CD14-positive monocyte (primary cell): ENCODE results near the gene INF2. TPM values are rescaled to one million over a fixed set of nuclear protein-coding genes. Genes with fewer than 3 reads are reported as not detected.

ENCODE experiments used
- DNase-seq, 3 donors: peaks; one replicate each; pipeline ENCODE4 v3.0.0-alpha.2; 2011 to 2022
- H2AFZ ChIP-seq: 2 replicates; pipeline ENCODE4 v1.6.0; 2012; ENCODE audit warnings: mild to moderate bottlenecking, low read depth, low read length, inconsistent platforms; ENCODE audit not compliant: insufficient read depth, poor library complexity, severe bottlenecking
- H3K27ac ChIP-seq, 2 donors: 1 replicate in 1 of 2; 2 replicates in 1 of 2; pipeline ENCODE4 v1.5.1; 2012 to 2013; ENCODE audit warnings: low read length in 2 of 2, control low read depth in 1 of 2, inconsistent platforms in 1 of 2, low read depth in 1 of 2, mild to moderate bottlenecking in 1 of 2
- H3K27me3 ChIP-seq, 2 donors: one replicate each; pipeline versions ENCODE4 v1.6.0 to v1.6.1; 2011 to 2013; ENCODE audit warnings: low read length in 2 of 2; ENCODE audit not compliant: control insufficient read depth in 2 of 2, insufficient read depth in 2 of 2
- H3K36me3 ChIP-seq, 2 donors: replicated peaks in 1 of 2; 1 replicate in 1 of 2; 2 replicates in 1 of 2; pipeline versions ENCODE4 v1.5.1 to v1.6.1; 2012 to 2013; ENCODE audit warnings: low read length in 2 of 2, control low read depth in 1 of 2, inconsistent platforms in 1 of 2, mild to moderate bottlenecking in 1 of 2; ENCODE audit not compliant: insufficient read depth in 2 of 2, control insufficient read depth in 1 of 2
- H3K4me1 ChIP-seq, 2 donors: 1 replicate in 1 of 2; 2 replicates in 1 of 2; pipeline versions ENCODE4 v1.5.1 to v1.6.1; 2012 to 2013; ENCODE audit warnings: low read length in 2 of 2, control low read depth in 1 of 2, inconsistent platforms in 1 of 2, mild to moderate bottlenecking in 1 of 2, moderate library complexity in 1 of 2; ENCODE audit not compliant: insufficient read depth in 2 of 2, control insufficient read depth in 1 of 2
- H3K4me2 ChIP-seq: replicated peaks from 2 replicates; pipeline ENCODE3; 2012; ENCODE audit warnings: low read length, moderate library complexity, mild to moderate bottlenecking; ENCODE audit not compliant: poor library complexity, severe bottlenecking; ENCODE audit errors: extremely low read depth
- H3K4me3 ChIP-seq, 3 experiments: fragments of 200-600 bp in 1 of 3; sonication (generic) in 1 of 3; replicated peaks in 1 of 3; 1 replicate in 2 of 3; 2 replicates in 1 of 3; pipeline ENCODE4 v1.5.1; 2011 to 2013; ENCODE audit warnings: low read length in 3 of 3, mild to moderate bottlenecking in 3 of 3, control low read depth in 2 of 3, low read depth in 2 of 3, inconsistent platforms in 1 of 3, moderate library complexity in 1 of 3
- H3K79me2 ChIP-seq: 2 replicates; pipeline ENCODE4 v1.6.0; 2012; ENCODE audit warnings: mild to moderate bottlenecking, control low read depth, inconsistent platforms, low read length, moderate library complexity; ENCODE audit not compliant: insufficient read depth
- H3K9ac ChIP-seq: 2 replicates; pipeline ENCODE4 v1.6.0; 2017; ENCODE audit warnings: low read length, mild to moderate bottlenecking; ENCODE audit not compliant: insufficient read depth, poor library complexity, severe bottlenecking
- H3K9me3 ChIP-seq, 2 donors: replicated peaks in 1 of 2; 1 replicate in 1 of 2; 2 replicates in 1 of 2; pipeline versions ENCODE4 v1.5.1 to v1.6.1; 2012 to 2013; ENCODE audit warnings: low read length in 2 of 2, control low read depth in 1 of 2; ENCODE audit not compliant: control insufficient read depth in 1 of 2, insufficient read depth in 1 of 2
- H4K20me1 ChIP-seq: 2 replicates; pipeline ENCODE4 v1.6.0; 2012; ENCODE audit warnings: mild to moderate bottlenecking, low read length, control low read depth, moderate library complexity; ENCODE audit not compliant: insufficient read depth
- H3K27ac Mint-ChIP-seq, 7 donors: one replicate each; pipeline ENCODE4 v1.8.0; 2020; ENCODE audit warnings: mild to moderate bottlenecking in 7 of 7, mixed read lengths in 7 of 7, moderate library complexity in 6 of 7, inconsistent platforms in 2 of 7
- H3K27me3 Mint-ChIP-seq, 3 donors: one replicate each; pipeline ENCODE4 v1.8.0; 2021 to 2022; ENCODE audit warnings: low read depth in 3 of 3, mild to moderate bottlenecking in 3 of 3, mixed read lengths in 3 of 3, moderate library complexity in 3 of 3, inconsistent platforms in 1 of 3
- H3K36me3 Mint-ChIP-seq, 2 donors: one replicate each; pipeline ENCODE4 v1.8.0; 2020; ENCODE audit warnings: mixed read lengths in 2 of 2, inconsistent platforms in 1 of 2, mild to moderate bottlenecking in 1 of 2
- H3K4me1 Mint-ChIP-seq: one replicate; pipeline ENCODE4 v1.8.0; 2020; ENCODE audit warnings: mild to moderate bottlenecking, mixed read lengths
- H3K4me3 Mint-ChIP-seq, 2 donors: one replicate each; pipeline ENCODE4 v1.8.0; 2020; ENCODE audit warnings: mild to moderate bottlenecking in 2 of 2, mixed read lengths in 2 of 2, moderate library complexity in 1 of 2
- H3K9me3 Mint-ChIP-seq, 7 donors: one replicate each; pipeline ENCODE4 v1.8.0; 2020 to 2022; ENCODE audit warnings: mixed read lengths in 7 of 7, mild to moderate bottlenecking in 6 of 7, moderate library complexity in 6 of 7, inconsistent platforms in 2 of 7
- WGBS: methylation state at CpG from one replicate; pipeline ENCODE4 v1.1.5; 2013; ENCODE audit warnings: missing lambda C conversion rate; ENCODE audit not compliant: insufficient coverage; 5-methylcytosine and 5-hydroxymethylcytosine counted together
- intact Hi-C, 2 donors: fragments of 100-400 bp; cut with micrococcal nuclease; formaldehyde crosslinking; loops; one replicate each; pipeline versions ENCODE4 v1.15.0 to v1.15.1; 2023
- polyA plus RNA-seq, 3 donors: library from polyadenylated mRNA; depleted of rRNA in 1 of 3; unstranded in 2 of 3; stranded (reverse) in 1 of 3; fragments of 300-500 nt in 2 of 3; fragments of >200 nt in 1 of 3; fragmentation: Illumina TruSeq in 2 of 3; gene quantifications; 1 replicate in 2 of 3; 2 replicates in 1 of 3; pipeline ENCODE4 v1.2.3, GENCODE V29; 2012 to 2021
- TF ChIP-seq, protein P1 (sequence below): fragments of 200-600 bp; IDR thresholded peaks from one replicate; pipeline ENCODE4 v1.8.0; 2022; ENCODE audit warnings: antibody characterized with exemption, mild to moderate bottlenecking

INF2 gene
- polyA plus RNA-seq, 3 donors: 2.9 to 23.3 (median 3.8) TPM

DNA sequence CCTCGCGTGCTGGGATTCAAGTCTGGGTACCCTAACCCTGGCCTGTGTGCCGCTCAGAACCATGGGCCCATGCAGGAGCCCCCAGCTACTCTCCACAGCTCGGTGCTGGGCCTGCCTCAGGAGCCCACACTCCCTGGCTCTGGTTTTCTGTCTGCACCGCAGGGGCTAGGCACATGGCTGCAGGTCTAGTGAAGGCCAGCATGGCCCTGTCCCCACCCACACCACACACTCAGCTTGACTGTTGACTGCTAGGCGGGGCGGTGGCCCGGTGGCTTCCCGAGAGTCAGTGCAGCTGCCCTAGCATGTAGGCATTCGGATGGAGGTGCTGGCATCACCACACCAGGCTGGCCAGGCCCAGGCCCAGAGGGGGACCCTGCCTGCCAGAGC lies 7.9 kb downstream of the INF2 start:
- Histone ChIP-seq H3K4me2 (no peak overlapping the region), H4K20me1 (peaks cover 51% of the 10 kb centered on the region), H3K4me3 (no peak overlapping the region), H3K27ac (no peak overlapping the region), H3K27me3 (no peaks in the 10 kb centered on the region), H2AFZ (no peak overlapping the region), H3K4me1 (peaks cover 11 to 24% of the 10 kb centered on the region in 2 donors), H3K9me3 (no peaks in the 10 kb centered on the region), H3K9ac (no peak overlapping the region), H3K79me2 (peaks cover under 1% of the 10 kb centered on the region), H3K36me3 (peaks cover 0 to 9% of the 10 kb centered on the region in 2 donors)
- Mint-ChIP-seq H3K27me3 (peaks cover 0 to 2% (median 0%) of the 10 kb centered on the region in 3 donors), H3K4me3 (no peak overlapping the region), H3K27ac (no peak overlapping the region), H3K9me3 (peaks cover 0 to 2% (median 0%) of the 10 kb centered on the region in 7 donors), H3K36me3 (peaks cover 10 to 17% of the 10 kb centered on the region in 2 donors), H3K4me1 (peaks cover 22% of the 10 kb centered on the region)
- DNase-seq: no peak
- TF ChIP-seq, protein P1, sequence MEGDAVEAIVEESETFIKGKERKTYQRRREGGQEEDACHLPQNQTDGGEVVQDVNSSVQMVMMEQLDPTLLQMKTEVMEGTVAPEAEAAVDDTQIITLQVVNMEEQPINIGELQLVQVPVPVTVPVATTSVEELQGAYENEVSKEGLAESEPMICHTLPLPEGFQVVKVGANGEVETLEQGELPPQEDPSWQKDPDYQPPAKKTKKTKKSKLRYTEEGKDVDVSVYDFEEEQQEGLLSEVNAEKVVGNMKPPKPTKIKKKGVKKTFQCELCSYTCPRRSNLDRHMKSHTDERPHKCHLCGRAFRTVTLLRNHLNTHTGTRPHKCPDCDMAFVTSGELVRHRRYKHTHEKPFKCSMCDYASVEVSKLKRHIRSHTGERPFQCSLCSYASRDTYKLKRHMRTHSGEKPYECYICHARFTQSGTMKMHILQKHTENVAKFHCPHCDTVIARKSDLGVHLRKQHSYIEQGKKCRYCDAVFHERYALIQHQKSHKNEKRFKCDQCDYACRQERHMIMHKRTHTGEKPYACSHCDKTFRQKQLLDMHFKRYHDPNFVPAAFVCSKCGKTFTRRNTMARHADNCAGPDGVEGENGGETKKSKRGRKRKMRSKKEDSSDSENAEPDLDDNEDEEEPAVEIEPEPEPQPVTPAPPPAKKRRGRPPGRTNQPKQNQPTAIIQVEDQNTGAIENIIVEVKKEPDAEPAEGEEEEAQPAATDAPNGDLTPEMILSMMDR: no peak
- 98% methylated on average over 9 of the region's 10 CpGs for WGBS
- intact Hi-C loops: no loop called here

DNA sequence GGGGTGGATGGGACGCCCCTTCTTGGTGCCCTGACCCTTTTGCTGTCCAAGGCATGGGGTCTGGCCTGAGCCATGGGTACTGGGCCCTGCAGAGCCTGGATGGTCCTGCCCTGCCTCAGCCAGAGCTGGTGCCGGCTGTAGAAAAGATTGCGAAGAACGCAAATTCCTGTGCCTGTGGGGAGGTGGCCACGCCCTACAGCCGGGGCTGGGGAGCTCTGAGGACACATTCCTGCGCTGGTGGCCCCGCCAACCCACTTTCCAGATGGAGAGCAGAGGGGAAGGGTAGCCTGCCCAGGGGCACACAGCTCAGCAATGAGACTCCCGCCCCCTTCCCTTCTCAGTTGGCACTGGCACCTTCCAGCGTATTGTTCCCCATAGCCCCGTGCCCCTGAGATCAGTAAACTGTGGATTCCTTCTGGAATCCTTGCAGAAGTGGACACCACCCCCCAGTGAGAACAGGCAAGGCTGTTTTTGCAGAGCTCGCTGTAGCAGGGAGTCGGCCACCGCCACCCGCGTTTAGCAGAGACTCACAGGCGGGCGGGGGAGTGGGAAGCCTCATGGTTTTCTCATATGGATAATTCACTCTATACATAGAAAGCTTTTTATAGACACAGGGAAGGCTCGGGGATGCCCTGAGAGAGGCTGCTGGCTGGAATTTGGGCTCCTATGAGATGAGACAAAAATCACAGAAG lies 8.6 kb downstream of the INF2 start:
- Mint-ChIP-seq H3K4me3 (no peak overlapping the region), H3K27ac (no peak overlapping the region), H3K9me3 (peaks cover 0 to 2% (median 0%) of the 10 kb centered on the region in 7 donors), H3K36me3 (peaks cover 10 to 20% of the 10 kb centered on the region in 2 donors), H3K27me3 (peaks cover 0 to 2% (median 0%) of the 10 kb centered on the region in 3 donors), H3K4me1 (peaks cover 22% of the 10 kb centered on the region)
- peaks cover 11 to 24% of the 10 kb centered on the region in 2 donors for H3K4me1 ChIP-seq
- WGBS: 83% methylated on average over 9 of the region's 19 CpGs
- no peak overlapping the region for H3K9ac ChIP-seq
- H3K4me2 ChIP-seq: no peak overlapping the region
- no peak overlapping the region for H2AFZ ChIP-seq
- H3K36me3 ChIP-seq: peaks cover 2 to 15% of the 10 kb centered on the region in 2 donors
- no peaks in the 10 kb centered on the region for H3K79me2 ChIP-seq
- no peaks in the 10 kb centered on the region for H3K9me3 ChIP-seq
- intact Hi-C loops: no loop called here
- no peak for DNase-seq
- H4K20me1 ChIP-seq: peaks cover 44% of the 10 kb centered on the region
- H3K27ac ChIP-seq: no peak overlapping the region
- TF ChIP-seq, protein P1: no peak
- H3K27me3 ChIP-seq: no peaks in the 10 kb centered on the region
- H3K4me3 ChIP-seq: no peak overlapping the region
